Measurements from ENCODE around the gene F7. TPM values are rescaled to one million over a fixed set of nuclear protein-coding genes. Genes with fewer than 3 reads are reported as not detected.

Gene F7
- total and polyA plus RNA-seq, 2 donors (not counting 3 experiments of a cell fraction or from before 2014, with no cell fraction given) = not detected

- Histone ChIP-seq H3K4me1 (ENCODE audit: control insufficient read depth, extremely low read depth, insufficient read depth, low read length) (peaks cover 24% of the 10 kb centered on the region), H3K27me3 (ENCODE audit: control insufficient read depth in 2 of 2, insufficient read depth in 2 of 2, low read length in 2 of 2) (peaks cover 0 to 2% of the 10 kb centered on the region in 2 experiments), H3K9me1 (replicated peaks; ENCODE audit: control insufficient read depth, extremely low read depth, insufficient read depth, low read length) (no peaks in the 10 kb centered on the region), H3K4me2 (ENCODE audit: insufficient read depth, low read length) (no peak overlapping the region), H3K79me2 (ENCODE audit: control insufficient read depth, insufficient read depth, low read length) (no peaks in the 10 kb centered on the region), H3K27ac (ENCODE audit: insufficient read depth, low read depth, low read length) (no peak overlapping the region), H2AFZ (ENCODE audit: low read depth, low read length) (no peak overlapping the region), H3K4me3 (replicated peaks in 1 of 3; ENCODE audit: insufficient read depth in 1 of 3, low read depth in 1 of 3, low read length in 3 of 3) (no peak overlapping the region), H3K36me3 (ENCODE audit: control insufficient read depth in 2 of 2, extremely low read depth in 1 of 2, insufficient read depth in 2 of 2, low read length in 2 of 2) (no peaks in the 10 kb centered on the region), H4K20me1 (replicated peaks; ENCODE audit: control insufficient read depth, extremely low read depth, insufficient read depth, low read length) (no peaks in the 10 kb centered on the region), H3K9me3 (replicated peaks; ENCODE audit: control insufficient read depth, insufficient read depth, low read length) (no peaks in the 10 kb centered on the region), H3K9ac (replicated peaks; ENCODE audit: extremely low read depth, insufficient read depth, low read length) (no peak overlapping the region)
- CTCF ChIA-PET = no interaction called here
- DNase-seq (ENCODE audit: low read depth, low spot score) (no peak), FAIRE-seq (no peak)
- intact Hi-C loops (cut with micrococcal nuclease) = no loop called here
- dilution Hi-C loops (cut with MboI; ENCODE audit: extremely low pct_ligation_motif_present, low sequenced_read_pairs) = no loop called here
- no TSS peak for BruUV-seq (replicated peaks)
- TF ChIP-seq MYC (IDR thresholded peaks at IDR 0.05; ENCODE audit: low read depth, low read length) (no peak), GATA2 (IDR thresholded peaks at IDR 0.05; ENCODE audit: insufficient read depth, insufficient read length, low read depth, low read length) (no peak)
- POLR2A ChIA-PET = no interaction called here
Measured at GRCh38 chr13:113167575-113167974, 62.0 kb downstream of the F7 start.

GRCh38 chr13:113168211-113168610 lies 62.6 kb downstream of the F7 start:
- Histone ChIP-seq H3K9me1 (replicated peaks; ENCODE audit: control insufficient read depth, extremely low read depth, insufficient read depth, low read length) (no peaks in the 10 kb centered on the region), H3K9ac (replicated peaks; ENCODE audit: extremely low read depth, insufficient read depth, low read length) (no peak overlapping the region), H3K4me2 (ENCODE audit: insufficient read depth, low read length) (no peak overlapping the region), H3K4me1 (ENCODE audit: control insufficient read depth, extremely low read depth, insufficient read depth, low read length) (peaks cover 24% of the 10 kb centered on the region), H4K20me1 (replicated peaks; ENCODE audit: control insufficient read depth, extremely low read depth, insufficient read depth, low read length) (no peaks in the 10 kb centered on the region), H3K27me3 (ENCODE audit: control insufficient read depth in 2 of 2, insufficient read depth in 2 of 2, low read length in 2 of 2) (peaks cover 0 to 2% of the 10 kb centered on the region in 2 experiments), H3K79me2 (ENCODE audit: control insufficient read depth, insufficient read depth, low read length) (no peaks in the 10 kb centered on the region), H3K36me3 (ENCODE audit: control insufficient read depth in 2 of 2, extremely low read depth in 1 of 2, insufficient read depth in 2 of 2, low read length in 2 of 2) (no peaks in the 10 kb centered on the region), H2AFZ (ENCODE audit: low read depth, low read length) (no peak overlapping the region), H3K9me3 (replicated peaks; ENCODE audit: control insufficient read depth, insufficient read depth, low read length) (no peaks in the 10 kb centered on the region), H3K4me3 (replicated peaks in 1 of 3; ENCODE audit: insufficient read depth in 1 of 3, low read depth in 1 of 3, low read length in 3 of 3) (no peak overlapping the region), H3K27ac (ENCODE audit: insufficient read depth, low read depth, low read length) (no peak overlapping the region)
- no TSS peak for BruUV-seq (replicated peaks)
- intact Hi-C loops (cut with micrococcal nuclease) = no loop called here
- POLR2A ChIA-PET = no interaction called here
- TF ChIP-seq MYC (IDR thresholded peaks at IDR 0.05; ENCODE audit: low read depth, low read length) = no peak
- TF ChIP-seq EZH2 (IDR thresholded peaks at IDR 0.05; ENCODE audit: borderline replicate concordance, low read depth, low read length, severe bottlenecking) = no peak
- TF ChIP-seq MAX (IDR thresholded peaks at IDR 0.05; ENCODE audit: insufficient read depth, insufficient read length) = no peak
- TF ChIP-seq FOS (IDR thresholded peaks at IDR 0.05; ENCODE audit: borderline replicate concordance, insufficient read depth, low read length) = no peak
- TF ChIP-seq POLR2A (IDR thresholded peaks at IDR 0.05; ENCODE audit: low read depth, low read length) = no peak
- TF ChIP-seq POLR2AphosphoS5 (IDR thresholded peaks at IDR 0.05; ENCODE audit: insufficient read depth, low read depth, low read length) = no peak
- TF ChIP-seq GATA2 (IDR thresholded peaks at IDR 0.05; ENCODE audit: insufficient read depth, insufficient read length, low read depth, low read length) = no peak
- no peak for TF ChIP-seq JUN (IDR thresholded peaks at IDR 0.05; ENCODE audit: borderline replicate concordance, insufficient read depth, insufficient read length, low read depth)
- TF ChIP-seq CTCF (IDR thresholded peaks at IDR 0.05; ENCODE audit: extremely low read depth in 1 of 2, insufficient read depth in 1 of 2, low read depth in 1 of 2, low read length in 2 of 2) = no peak
- FAIRE-seq (no peak), DNase-seq (ENCODE audit: low read depth, low spot score) (no peak)
- dilution Hi-C loops (cut with MboI; ENCODE audit: extremely low pct_ligation_motif_present, low sequenced_read_pairs) = no loop called here
- CTCF ChIA-PET = no interaction called here
